Upper lobe of right lung (tissue), 1 donor: ENCODE measurements around the gene YOD1. TPM values are rescaled to one million over a fixed set of nuclear protein-coding genes. Genes with fewer than 3 reads are reported as not detected.

Source experiments
- ATAC-seq: fragments of 200-7000 bp; cut with Tn5 transposase; one replicate; pipeline ENCODE4 v1.9.1; 2020; ENCODE audit warnings: mild to moderate bottlenecking, moderate library complexity
- DNase-seq: peaks from one replicate; pipeline ENCODE4 v3.0.0-alpha.2; 2020
- H3K27ac ChIP-seq: fragments of 200-600 bp; one replicate; pipeline ENCODE4 v1.8.0; 2022
- H3K27me3 ChIP-seq: fragments of 200-600 bp; one replicate; pipeline ENCODE4 v1.8.0; 2022; ENCODE audit warnings: mild to moderate bottlenecking
- H3K36me3 ChIP-seq: fragments of 200-600 bp; one replicate; pipeline ENCODE4 v1.8.0; 2022
- H3K4me1 ChIP-seq: fragments of 200-600 bp; one replicate; pipeline ENCODE4 v1.8.0; 2022
- H3K4me3 ChIP-seq: fragments of 200-600 bp; one replicate; pipeline ENCODE4 v1.8.0; 2022; ENCODE audit warnings: mild to moderate bottlenecking
- H3K9me3 ChIP-seq: fragments of 200-600 bp; one replicate; pipeline ENCODE4 v1.8.0; 2022
- CTCF ChIP-seq: fragments of 200-600 bp; IDR thresholded peaks from one replicate; pipeline ENCODE4 v1.8.0; 2022; ENCODE audit warnings: antibody characterized with exemption
- intact Hi-C: fragments of 100-400 bp; cut with DNase I; formaldehyde crosslinking; loops from one replicate; pipeline ENCODE4 v1.11.0; 2022
- total RNA-seq: library from RNA; stranded (reverse); fragmentation: NEBNext Ultra II Directional; extraction: Animal tissue kit (Norgen Biotek cat#: 25700); gene quantifications from one replicate; pipeline ENCODE4 v1.2.1, GENCODE V29; 2021
- donor health status: DM: no; HTN: yes; CAD: no; lungs with severe emphysema.

The YOD1 gene
- total RNA-seq, 1 donor from 2014 or later = 7.0 TPM

GRCh38 chr1:207031632-207032264 lies 19.3 kb downstream of the YOD1 start:
- Histone ChIP-seq H3K9me3 (no peaks in the 10 kb centered on the region), H3K4me1 (no peaks in the 10 kb centered on the region), H3K27me3 (peaks cover 5% of the 10 kb centered on the region), H3K27ac (peak overlapping the region; percentile 81), H3K36me3 (no peaks in the 10 kb centered on the region), H3K4me3 (peak overlapping the region; percentile 47)
- DNase-seq (no peak), ATAC-seq (peak; percentile 3)
- intact Hi-C loops = no loop called here
- TF ChIP-seq CTCF = no peak

DNA sequence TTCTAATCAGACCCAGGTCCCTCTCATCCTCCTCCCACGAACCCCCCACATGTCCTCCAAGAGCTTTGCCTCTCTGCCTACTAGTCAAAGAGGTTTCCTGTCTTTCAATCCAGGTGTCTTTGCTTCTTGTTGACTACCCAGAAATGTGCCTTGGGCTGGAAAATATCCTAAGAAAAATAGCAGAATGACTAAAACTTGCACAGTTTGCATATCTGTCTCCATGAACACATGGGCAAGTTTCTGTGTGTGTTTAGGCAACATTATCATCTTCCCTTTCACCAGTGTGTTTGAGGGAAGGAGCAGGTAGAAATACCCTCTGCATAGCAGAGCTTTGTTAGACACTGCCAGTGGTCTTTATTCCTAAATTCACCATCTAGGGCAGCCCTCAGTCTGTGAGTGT lies 20.0 kb downstream of the YOD1 start:
- Histone ChIP-seq H3K27ac (peak overlapping the region; percentile 81), H3K4me3 (peak overlapping the region; percentile 47)
- intact Hi-C loops = no loop called here

DNA sequence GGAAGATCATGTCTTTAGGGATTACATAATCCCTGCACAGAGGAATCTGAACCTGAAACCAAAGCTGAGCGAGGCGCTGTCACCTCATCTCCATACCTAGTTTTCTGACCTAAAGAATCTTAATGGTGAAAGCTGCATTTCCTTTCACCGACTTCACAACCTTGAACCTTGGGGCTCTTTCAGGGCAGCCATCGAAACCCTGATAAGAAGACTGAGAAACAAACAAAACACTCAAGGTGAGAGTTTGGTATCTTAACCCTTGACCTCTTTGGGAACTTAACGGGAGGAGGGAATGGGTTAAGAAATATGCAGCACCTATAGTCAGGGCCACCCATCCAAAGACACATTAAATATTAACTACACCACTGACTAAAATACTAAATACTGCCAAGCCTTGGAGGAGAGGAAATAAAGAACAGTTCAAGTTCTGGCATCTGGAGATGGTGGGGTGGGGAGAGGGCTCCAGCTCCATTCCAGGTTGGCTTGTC lies 20.4 kb downstream of the YOD1 start:
- ATAC-seq (peak; percentile 23), DNase-seq (no peak)
- peak overlapping the region; percentile 47 for H3K4me3 ChIP-seq
- H3K4me1 ChIP-seq = peaks cover 7% of the 10 kb centered on the region
- TF ChIP-seq CTCF = no peak
- peak overlapping the region; percentile 81 for H3K27ac ChIP-seq
- intact Hi-C loops = no loop called here
- no peaks in the 10 kb centered on the region for H3K9me3 ChIP-seq
- peaks cover 2% of the 10 kb centered on the region for H3K27me3 ChIP-seq
- H3K36me3 ChIP-seq = no peaks in the 10 kb centered on the region

More for the DNA sequence above, 20.0 kb downstream of the YOD1 start:
- Histone ChIP-seq H3K9me3 (no peaks in the 10 kb centered on the region), H3K4me1 (peaks cover 4% of the 10 kb centered on the region), H3K36me3 (no peaks in the 10 kb centered on the region), H3K27me3 (peaks cover 5% of the 10 kb centered on the region)
- no peak for ATAC-seq
- no peak for DNase-seq
- TF ChIP-seq CTCF = no peak

GRCh38 chr1:207029701-207030521 lies 21.1 kb downstream of the YOD1 start:
- H3K4me3 ChIP-seq = peak overlapping the region; percentile 47
- H3K4me1 ChIP-seq = peaks cover 13% of the 10 kb centered on the region
- intact Hi-C loops = no loop called here
- H3K36me3 ChIP-seq = no peaks in the 10 kb centered on the region
- no peak for DNase-seq
- H3K9me3 ChIP-seq = no peaks in the 10 kb centered on the region
- no peaks in the 10 kb centered on the region for H3K27me3 ChIP-seq
- H3K27ac ChIP-seq = peak overlapping the region; percentile 81
- TF ChIP-seq CTCF = no peak
- peak; percentile 7 for ATAC-seq

GRCh38 chr1:207028884-207029650 lies 21.9 kb downstream of the YOD1 start:
- TF ChIP-seq CTCF = no peak
- H3K27me3 ChIP-seq = no peaks in the 10 kb centered on the region
- H3K27ac ChIP-seq = peak overlapping the region; percentile 81
- DNase-seq (no peak), ATAC-seq (no peak)
- H3K4me3 ChIP-seq = peak overlapping the region; percentile 47
- H3K9me3 ChIP-seq = no peaks in the 10 kb centered on the region
- H3K4me1 ChIP-seq = peaks cover 20% of the 10 kb centered on the region
- no peaks in the 10 kb centered on the region for H3K36me3 ChIP-seq
- intact Hi-C loops = no loop called here
